DND-41 (cell line): ENCODE results near the gene CD22.

ENCODE experiments used
- CTCF ChIP-seq: IDR thresholded peaks from 2 replicates; pipeline ENCODE4 v1.5.1; 2012; ENCODE audit warnings: borderline replicate concordance, low read length, moderate library complexity, mild to moderate bottlenecking; ENCODE audit not compliant: poor library complexity, severe bottlenecking; ENCODE audit errors: extremely low read depth
- EZH2 ChIP-seq: IDR thresholded peaks from 3 replicates; pipeline ENCODE4 v1.6.1; 2012; ENCODE audit warnings: borderline replicate concordance, low read depth, mild to moderate bottlenecking, moderate library complexity, low read length, inconsistent platforms; ENCODE audit not compliant: severe bottlenecking

GRCh38 chr19:35379992-35380391 lies 51.0 kb downstream of the CD22 start:
- no peak for TF ChIP-seq CTCF
- no peak for TF ChIP-seq EZH2
